GM12864 (cell line): ENCODE measurements around the gene PDCD1.

Experiments used
- DNase-seq: peaks from one replicate; pipeline ENCODE4 v3.0.0-alpha.2; 2011; ENCODE audit warnings: low read depth
- H3K4me3 ChIP-seq: 2 replicates; pipeline ENCODE4 v1.5.1; 2011; ENCODE audit warnings: mild to moderate bottlenecking, low read depth, low read length, control low read depth
- TF ChIP-seq, protein P1 (sequence below): IDR thresholded peaks from 2 replicates; pipeline ENCODE4 v1.5.1; 2011; ENCODE audit warnings: low read depth, mild to moderate bottlenecking, moderate library complexity, low read length, control low read depth, inconsistent platforms; ENCODE audit errors: missing control alignments

The PDCD1 gene

DNA sequence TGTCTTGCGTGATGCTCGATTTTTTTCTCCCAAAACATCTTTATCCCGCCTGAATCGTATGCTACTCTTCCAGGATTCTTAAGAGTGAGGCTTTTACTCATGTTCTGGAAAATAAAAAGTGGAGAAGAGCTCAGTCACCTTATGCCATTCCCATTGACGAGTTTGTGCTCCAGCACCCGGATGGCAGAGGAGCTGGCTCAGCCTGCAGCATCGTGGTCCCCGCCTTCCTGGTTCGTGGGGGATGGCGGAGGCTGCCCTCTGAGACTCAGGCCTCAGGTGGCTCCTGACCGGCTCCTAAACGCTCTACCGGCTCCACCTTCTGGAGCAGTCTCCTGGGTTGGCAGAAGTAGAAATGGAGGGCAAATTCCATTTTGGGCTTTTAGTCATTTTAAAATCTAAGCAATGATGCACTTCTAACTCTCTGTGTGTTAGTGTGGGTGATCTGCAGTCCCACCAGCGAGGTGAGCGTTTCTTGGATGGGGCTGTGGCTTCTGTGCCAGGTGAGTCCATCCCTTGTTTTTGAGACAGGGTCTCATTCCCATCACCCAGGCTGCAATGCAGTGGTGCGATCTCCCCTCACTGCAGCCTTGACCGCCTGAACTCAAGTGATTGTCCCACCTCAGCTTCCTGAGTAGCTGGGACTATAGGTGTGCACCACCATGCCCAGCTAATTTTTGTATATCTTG, 38.7 kb upstream of the PDCD1 start:
- DNase-seq: no peak
- H3K4me3 ChIP-seq: no peak overlapping the region
- TF ChIP-seq, protein P1, sequence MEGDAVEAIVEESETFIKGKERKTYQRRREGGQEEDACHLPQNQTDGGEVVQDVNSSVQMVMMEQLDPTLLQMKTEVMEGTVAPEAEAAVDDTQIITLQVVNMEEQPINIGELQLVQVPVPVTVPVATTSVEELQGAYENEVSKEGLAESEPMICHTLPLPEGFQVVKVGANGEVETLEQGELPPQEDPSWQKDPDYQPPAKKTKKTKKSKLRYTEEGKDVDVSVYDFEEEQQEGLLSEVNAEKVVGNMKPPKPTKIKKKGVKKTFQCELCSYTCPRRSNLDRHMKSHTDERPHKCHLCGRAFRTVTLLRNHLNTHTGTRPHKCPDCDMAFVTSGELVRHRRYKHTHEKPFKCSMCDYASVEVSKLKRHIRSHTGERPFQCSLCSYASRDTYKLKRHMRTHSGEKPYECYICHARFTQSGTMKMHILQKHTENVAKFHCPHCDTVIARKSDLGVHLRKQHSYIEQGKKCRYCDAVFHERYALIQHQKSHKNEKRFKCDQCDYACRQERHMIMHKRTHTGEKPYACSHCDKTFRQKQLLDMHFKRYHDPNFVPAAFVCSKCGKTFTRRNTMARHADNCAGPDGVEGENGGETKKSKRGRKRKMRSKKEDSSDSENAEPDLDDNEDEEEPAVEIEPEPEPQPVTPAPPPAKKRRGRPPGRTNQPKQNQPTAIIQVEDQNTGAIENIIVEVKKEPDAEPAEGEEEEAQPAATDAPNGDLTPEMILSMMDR: no peak

DNA sequence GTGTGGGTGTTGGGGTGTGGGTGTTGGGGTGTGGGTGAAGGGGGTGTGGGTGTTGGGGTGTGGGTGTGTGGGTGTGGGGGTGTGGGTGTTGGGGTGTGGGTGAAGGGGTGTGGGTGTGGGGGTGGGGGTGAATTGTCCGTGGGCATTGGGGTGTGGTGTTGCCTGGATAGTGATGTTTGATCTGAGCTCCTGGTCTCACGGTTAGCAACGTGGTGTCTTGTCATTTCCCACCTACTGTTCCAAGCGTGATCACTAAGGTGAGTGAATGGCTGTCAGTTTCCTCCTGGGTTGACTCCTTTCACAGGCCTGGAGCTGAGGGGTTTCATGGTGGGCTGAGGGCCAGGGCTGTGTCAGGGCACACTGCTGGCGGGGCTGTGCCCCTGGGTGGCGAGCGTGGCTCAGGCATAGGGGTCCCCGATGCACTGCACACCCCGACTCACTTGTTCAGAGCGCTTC, 38.1 kb upstream of the PDCD1 start:
- TF ChIP-seq, protein P1: no peak
- no peak for DNase-seq
- no peak overlapping the region for H3K4me3 ChIP-seq

DNA sequence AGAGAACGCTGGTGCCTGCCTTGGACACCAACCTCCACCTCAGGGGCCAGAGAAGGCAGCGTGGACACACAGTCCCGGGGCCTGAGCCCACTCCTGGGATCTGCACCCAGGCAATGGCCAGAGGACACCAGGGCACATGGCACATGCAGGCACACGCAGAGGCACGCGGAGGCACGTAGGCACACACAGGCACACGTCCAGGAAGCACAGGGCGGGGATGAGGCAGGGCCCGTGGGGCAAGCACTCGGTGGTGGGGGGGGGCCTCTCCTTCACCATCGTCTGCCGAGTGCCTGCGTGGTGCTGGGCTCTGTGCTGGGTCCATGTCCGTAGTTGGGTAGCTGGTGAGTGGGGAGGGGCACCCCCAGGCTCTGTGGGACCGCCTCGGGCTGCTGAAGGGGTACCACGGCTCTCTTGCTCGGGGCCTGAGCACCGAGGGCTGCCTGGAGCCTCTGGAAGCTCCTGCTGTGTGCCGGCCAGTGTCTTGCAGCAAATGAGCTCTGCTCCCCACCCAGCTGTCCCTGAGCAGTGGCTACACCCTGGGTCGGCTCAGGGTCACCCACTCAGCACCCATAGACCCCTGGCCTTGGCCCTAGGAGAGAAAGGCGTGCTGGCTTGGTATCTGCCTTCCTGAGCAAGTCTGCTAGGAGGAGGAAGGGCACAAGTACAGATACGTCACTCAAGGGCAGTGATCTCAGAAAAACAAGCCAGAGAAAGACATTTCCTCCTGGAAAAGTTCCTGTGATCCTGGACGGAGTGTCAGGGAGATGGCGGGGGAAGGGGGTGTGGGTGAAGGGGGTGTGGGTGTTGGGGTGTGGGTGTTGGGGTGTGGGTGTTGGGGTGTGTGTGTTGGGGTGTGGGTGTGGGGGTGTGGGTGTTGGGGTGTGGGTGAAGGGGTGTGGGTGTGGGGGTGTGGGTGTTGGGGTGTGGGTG, 37.3 kb upstream of the PDCD1 start:
- H3K4me3 ChIP-seq: no peak overlapping the region
- no peak for DNase-seq
- TF ChIP-seq, protein P1: no peak

DNA sequence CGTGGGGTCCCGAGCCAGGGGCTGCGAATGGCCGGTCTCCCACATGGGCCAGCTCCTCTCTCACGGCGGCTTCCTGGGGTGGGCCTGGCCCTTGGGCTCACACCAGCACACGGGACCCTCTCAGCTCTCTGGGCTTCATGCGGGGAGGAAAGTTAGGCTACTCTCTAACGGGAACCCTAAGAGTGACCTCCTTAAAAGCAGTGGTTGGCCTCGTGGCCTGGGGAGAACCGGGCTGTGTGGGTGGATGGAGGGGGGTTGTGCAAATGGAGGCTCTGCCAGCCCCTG, 36.7 kb upstream of the PDCD1 start:
- TF ChIP-seq, protein P1: no peak
- no peak for DNase-seq

DNA sequence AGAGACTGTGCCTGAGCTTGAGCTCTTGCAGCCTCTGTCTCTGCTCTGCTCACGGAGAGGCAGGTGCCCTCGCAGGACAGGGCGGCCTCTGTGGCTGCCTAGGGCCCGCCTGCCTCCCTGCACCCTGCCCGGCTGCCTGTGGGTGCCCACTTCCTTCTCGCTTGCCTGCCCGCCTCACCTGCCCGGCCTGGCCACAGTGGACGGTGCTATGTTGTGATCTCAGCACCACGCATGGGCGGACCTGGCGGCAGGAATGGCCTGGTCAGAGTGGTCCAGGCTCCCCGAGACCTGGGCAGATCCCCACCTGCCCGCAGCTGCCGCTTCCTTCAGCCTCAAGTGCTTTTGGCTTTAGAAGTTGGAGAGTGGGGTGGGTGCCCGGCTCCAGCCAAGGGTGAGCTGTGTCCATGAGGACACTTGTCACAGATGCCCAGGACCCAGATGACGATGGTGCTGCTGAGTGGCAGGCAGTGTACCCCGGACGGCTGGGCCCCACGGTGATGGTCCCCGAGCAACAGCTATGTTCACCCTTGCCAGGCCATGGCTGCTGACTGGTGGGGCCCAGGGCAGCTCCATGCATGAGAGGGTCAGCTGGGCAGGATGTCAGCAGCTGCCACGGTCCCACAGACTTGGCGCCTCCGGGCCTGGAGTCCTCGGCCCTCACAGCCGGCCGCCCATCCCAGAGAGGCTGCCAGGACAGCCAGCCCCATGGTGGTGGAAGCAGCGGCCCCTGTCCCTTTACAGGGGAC, 36.2 kb upstream of the PDCD1 start:
- TF ChIP-seq, protein P1: no peak
- H3K4me3 ChIP-seq: no peak overlapping the region
- no peak for DNase-seq

More for the DNA sequence above, 36.7 kb upstream of the PDCD1 start:
- no peak overlapping the region for H3K4me3 ChIP-seq

DNA sequence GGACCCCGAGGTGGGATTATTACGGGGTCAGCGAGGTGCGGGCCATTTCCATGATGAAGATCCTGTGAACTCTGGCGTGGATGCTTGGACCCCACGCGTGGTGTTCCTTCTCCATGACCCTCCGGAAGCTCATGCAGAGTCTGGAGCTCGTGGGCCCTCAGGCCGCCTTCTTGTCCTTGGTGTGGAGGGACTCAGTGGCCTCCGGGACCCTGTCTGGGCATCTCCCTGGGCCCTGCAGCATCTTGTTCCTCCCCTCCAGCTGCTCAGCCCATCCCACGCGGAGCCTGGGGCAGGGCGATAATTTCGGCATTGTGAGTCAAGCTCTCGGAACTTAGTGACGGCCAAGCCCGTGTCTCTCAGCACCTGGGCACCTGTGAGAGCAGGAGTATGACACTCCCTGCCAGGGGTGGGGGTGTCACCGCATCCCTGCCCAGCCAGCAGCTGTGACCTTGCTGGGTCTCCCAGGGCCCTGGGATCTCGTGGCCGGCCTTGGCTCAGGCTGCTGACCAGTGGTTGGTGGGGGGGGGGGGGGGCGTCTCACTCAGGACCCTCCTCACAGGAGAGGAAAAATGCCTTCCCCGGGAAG, 35.5 kb upstream of the PDCD1 start:
- TF ChIP-seq, protein P1: no peak
- no peak overlapping the region for H3K4me3 ChIP-seq
- DNase-seq: no peak
